Small intestine (tissue), 16 donors: Measurements from ENCODE around the gene CDC6. TPM values are rescaled to one million over a fixed set of nuclear protein-coding genes. Genes with fewer than 3 reads are reported as not detected.

ENCODE experiments used
- DNase-seq, 2 donors: peaks; one replicate each; pipeline versions ENCODE4 v3.0.0 to v3.0.0-alpha.2; 2013
- FAIRE-seq: peaks from 2 replicates; lab custom pipeline; 2012; peaks lifted over from hg19 to GRCh38; lab: Jason Lieb, UNC
- H3K27ac ChIP-seq, 3 donors: one replicate each; pipeline ENCODE4 v1.5.1; 2013; ENCODE audit warnings: low read length in 2 of 3, mild to moderate bottlenecking in 2 of 3, control low read depth in 1 of 3, inconsistent platforms in 1 of 3, low read depth in 1 of 3, moderate library complexity in 1 of 3
- H3K27me3 ChIP-seq, 3 donors: one replicate each; pipeline ENCODE4 v1.6.1; 2013; ENCODE audit warnings: low read length in 3 of 3, inconsistent platforms in 1 of 3; ENCODE audit not compliant: control insufficient read depth in 3 of 3, insufficient read depth in 3 of 3
- H3K36me3 ChIP-seq, 3 donors: one replicate each; pipeline ENCODE4 v1.6.1; 2013; ENCODE audit warnings: low read length in 3 of 3, inconsistent platforms in 1 of 3, low read depth in 1 of 3, mild to moderate bottlenecking in 1 of 3, moderate library complexity in 1 of 3; ENCODE audit not compliant: control insufficient read depth in 3 of 3, insufficient read depth in 2 of 3
- H3K4me1 ChIP-seq, 3 donors: one replicate each; pipeline ENCODE4 v1.6.1; 2013; ENCODE audit warnings: low read length in 2 of 3, inconsistent platforms in 1 of 3, low read depth in 1 of 3, mild to moderate bottlenecking in 1 of 3, moderate library complexity in 1 of 3; ENCODE audit not compliant: control insufficient read depth in 3 of 3, insufficient read depth in 2 of 3
- H3K4me3 ChIP-seq, 3 donors: one replicate each; pipeline ENCODE4 v1.5.1; 2013; ENCODE audit warnings: low read length in 3 of 3, control low read depth in 1 of 3, inconsistent platforms in 1 of 3, low read depth in 1 of 3, mild to moderate bottlenecking in 1 of 3, moderate library complexity in 1 of 3
- H3K9me3 ChIP-seq, 2 donors: one replicate each; pipeline ENCODE4 v1.6.1; 2013; ENCODE audit warnings: low read depth in 1 of 2, low read length in 1 of 2; ENCODE audit not compliant: control insufficient read depth in 2 of 2, insufficient read depth in 1 of 2
- WGBS, 3 donors: extraction: QIAGEN DNeasy Blood & Tissue Kit; methylation state at CpG; one replicate each; pipeline ENCODE4 v1.1.7; 2013; 5-methylcytosine and 5-hydroxymethylcytosine counted together
- long read RNA-seq, 10 donors: transcript quantifications; one replicate each; lab custom pipeline, GENCODE V29; 2026
- polyA plus RNA-seq, 4 donors: library from polyadenylated mRNA; stranded (reverse) in 3 of 4; unstranded in 1 of 4; fragments of 200-250 nt in 3 of 4; fragments of 120-200 nt in 1 of 4; gene quantifications; one replicate each; pipeline versions ENCODE4 v1.2.1 to v1.2.3, GENCODE V29; 2013
- donor health status: healthy with polysubstance abuse.
- donor health status: control.
- donor health status: control.
- donor health status: Bipolar disorder and iron deficiency.
- donor health status: healthy.

The CDC6 gene
- polyA plus RNA-seq: 10 to 100 TPM in 2 of 4 donors, 1 to 10 TPM in 2; 2.5 to 11.5 (median 7.3) TPM
- long read RNA-seq, donor 1: 0 reads
- long read RNA-seq, donor 2, full-length matches to known transcripts: 4 of 4 reads
- long read RNA-seq, donor 2, partial matches to known transcripts: 0 of 4 reads
- long read RNA-seq, donor 2, other reads (novel, unspliced or antisense): 0 of 4 reads
- long read RNA-seq, donor 3, full-length matches to known transcripts: 2 of 2 reads
- long read RNA-seq, donor 3, partial matches to known transcripts: 0 of 2 reads
- long read RNA-seq, donor 3, other reads (novel, unspliced or antisense): 0 of 2 reads
- long read RNA-seq, donor 4: 0 reads
- long read RNA-seq, donor 5: 0 reads
- long read RNA-seq, donor 6, full-length matches to known transcripts: 1 of 1 reads
- long read RNA-seq, donor 6, partial matches to known transcripts: 0 of 1 reads
- long read RNA-seq, donor 6, other reads (novel, unspliced or antisense): 0 of 1 reads
- long read RNA-seq, donor 7, full-length matches to known transcripts: 5 of 5 reads
- long read RNA-seq, donor 7, partial matches to known transcripts: 0 of 5 reads
- long read RNA-seq, donor 7, other reads (novel, unspliced or antisense): 0 of 5 reads
- long read RNA-seq, donor 8: 0 reads
- long read RNA-seq, donor 9: 0 reads
- long read RNA-seq, donor 10, full-length matches to known transcripts: 5 of 5 reads
- long read RNA-seq, donor 10, partial matches to known transcripts: 0 of 5 reads
- long read RNA-seq, donor 10, other reads (novel, unspliced or antisense): 0 of 5 reads

- Histone ChIP-seq H3K36me3 (no peaks in the 10 kb centered on the region), H3K9me3 (no peaks in the 10 kb centered on the region), H3K4me3 (peak within 1 kb of the TSS; percentile 2 to 57 (median 50)), H3K4me1 (peaks cover 2 to 39% (median 3%) of the 10 kb centered on the region in 3 donors), H3K27me3 (no peaks in the 10 kb centered on the region), H3K27ac (peak within 1 kb of the TSS in 2 of 3 donors; percentile 9 to 63)
- FAIRE-seq (peak; percentile 15), DNase-seq (peak; percentile 99 to 100)
- WGBS, 3 donors: 0% methylated on average over 47 of the region's 47 CpGs
Measured at GRCh38 chr17:40287494-40288369, at the start of gene CDC6. Gene CDC6, plus strand, starts transcription at chr17:40287879. Its CDS starts 1,542 bp downstream, at chr17:40289421.

- Histone ChIP-seq H3K36me3 (peaks cover 0 to 19% (median 0%) of the 10 kb centered on the region in 3 donors), H3K4me3 (no peak overlapping the region), H3K27ac (no peak overlapping the region), H3K27me3 (no peaks in the 10 kb centered on the region), H3K9me3 (no peaks in the 10 kb centered on the region), H3K4me1 (peaks cover 0 to 3% (median 0%) of the 10 kb centered on the region in 3 donors)
- WGBS, 3 donors: 77 to 95% (median 87%) methylated on average over 4 of the region's 4 CpGs
- no peak for DNase-seq
- FAIRE-seq: no peak
Measured at GRCh38 chr17:40241252-40241834, 46.3 kb upstream of the CDC6 start.

GRCh38 chr17:40242774-40243173, 44.9 kb upstream of the CDC6 start:
- WGBS, 3 donors: 87 to 93% (median 91%) methylated on average over 3 of the region's 3 CpGs
- Histone ChIP-seq H3K27me3 (no peaks in the 10 kb centered on the region), H3K4me1 (peaks cover 0 to 3% (median 0%) of the 10 kb centered on the region in 3 donors), H3K36me3 (peaks cover 0 to 18% (median 0%) of the 10 kb centered on the region in 3 donors), H3K9me3 (no peaks in the 10 kb centered on the region), H3K4me3 (no peak overlapping the region), H3K27ac (no peak overlapping the region)
- no peak for FAIRE-seq
- no peak for DNase-seq

GRCh38 chr17:40243761-40244160, 43.9 kb upstream of the CDC6 start:
- H3K27me3 ChIP-seq: no peaks in the 10 kb centered on the region
- H3K4me1 ChIP-seq: peaks cover 0 to 3% (median 0%) of the 10 kb centered on the region in 3 donors
- no peak for FAIRE-seq
- WGBS, 3 donors: 91 to 93% (median 93%) methylated on average over 3 of the region's 3 CpGs
- H3K27ac ChIP-seq: no peak overlapping the region
- H3K4me3 ChIP-seq: no peak overlapping the region
- H3K36me3 ChIP-seq: peaks cover 0 to 20% (median 0%) of the 10 kb centered on the region in 3 donors
- no peaks in the 10 kb centered on the region for H3K9me3 ChIP-seq
- no peak for DNase-seq

- H3K4me3 ChIP-seq: no peak overlapping the region
- FAIRE-seq: no peak
- H3K27ac ChIP-seq: no peak overlapping the region
- H3K27me3 ChIP-seq: no peaks in the 10 kb centered on the region
- no peaks in the 10 kb centered on the region for H3K9me3 ChIP-seq
- DNase-seq: no peak
- peaks cover 0 to 3% (median 0%) of the 10 kb centered on the region in 3 donors for H3K4me1 ChIP-seq
- WGBS, 3 donors: 67 to 80% (median 74%) methylated on average over 4 of the region's 4 CpGs
- peaks cover 0 to 19% (median 0%) of the 10 kb centered on the region in 3 donors for H3K36me3 ChIP-seq
Measured at GRCh38 chr17:40244255-40244654, 43.4 kb upstream of the CDC6 start.

GRCh38 chr17:40247926-40248495, 39.7 kb upstream of the CDC6 start:
- WGBS, 3 donors: 86 to 94% (median 89%) methylated on average over 7 of the region's 7 CpGs
- H3K4me1 ChIP-seq: peaks cover 2 to 7% (median 6%) of the 10 kb centered on the region in 3 donors

GRCh38 chr17:40248507-40248906, 39.2 kb upstream of the CDC6 start:
- H3K4me1 ChIP-seq: peaks cover 2 to 7% (median 6%) of the 10 kb centered on the region in 3 donors
- peaks cover 0 to 18% (median 0%) of the 10 kb centered on the region in 3 donors for H3K36me3 ChIP-seq
- no peak overlapping the region for H3K4me3 ChIP-seq
- DNase-seq: no peak
- H3K9me3 ChIP-seq: no peaks in the 10 kb centered on the region
- WGBS, 3 donors: 98 to 100% (median 100%) methylated on average over 1 of the region's 1 CpG
- FAIRE-seq: no peak
- no peaks in the 10 kb centered on the region for H3K27me3 ChIP-seq
- H3K27ac ChIP-seq: no peak overlapping the region

More at GRCh38 chr17:40247926-40248495, 39.7 kb upstream of the CDC6 start:
- peaks cover 0 to 18% (median 0%) of the 10 kb centered on the region in 3 donors for H3K36me3 ChIP-seq
- FAIRE-seq (no peak), DNase-seq (no peak)
- H3K4me3 ChIP-seq: no peak overlapping the region
- no peaks in the 10 kb centered on the region for H3K27me3 ChIP-seq
- no peaks in the 10 kb centered on the region for H3K9me3 ChIP-seq
- H3K27ac ChIP-seq: no peak overlapping the region
